Hepatic stellate cell (primary cell): Measurements from ENCODE around the gene IL6ST.
"Not testable (repeated sequence)": the region's sequence is repeated elsewhere in the genome, so short reads cannot be mapped to it uniquely, and the experiment has no call there.

ENCODE experiments used
- DNase-seq: peaks from one replicate; pipeline ENCODE4 v3.0.0; 2011; ENCODE audit warnings: low spot score

IL6ST gene

DNA sequence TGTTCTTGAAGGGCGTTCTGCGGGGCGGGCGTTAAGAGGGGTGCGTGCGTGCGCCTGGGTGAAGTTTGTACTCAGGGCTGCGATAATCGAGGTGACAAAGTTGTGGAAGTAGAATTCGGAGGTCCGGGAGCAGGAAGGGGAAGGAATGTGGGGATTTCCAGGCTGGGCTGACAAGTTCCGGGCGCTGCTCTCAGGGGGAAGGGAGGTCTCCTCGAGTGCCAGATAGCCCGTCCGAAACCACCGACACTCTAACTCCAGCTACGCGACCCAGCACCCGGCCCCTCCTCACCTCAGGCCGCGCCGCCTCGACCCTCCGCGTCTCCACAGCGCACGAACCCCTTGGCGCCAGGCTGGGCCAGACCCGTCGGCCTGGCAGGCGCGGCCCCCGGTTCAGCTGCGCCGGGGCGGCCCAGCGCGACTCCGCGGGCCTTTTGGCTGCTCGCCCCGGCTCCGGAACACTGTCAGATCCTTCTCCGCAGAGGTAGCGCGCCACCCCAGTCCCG lies at the start of gene IL6ST:
Gene IL6ST (minus strand): TSS at position 469 of the 503 bp plus-strand sequence. CDS start 18,685 bp downstream, outside the sequence.
- peak; percentile 60 for DNase-seq

- peak; percentile 49 for DNase-seq
Measured at GRCh38 chr5:56039985-56040384, 45.2 kb upstream of the IL6ST start.

GRCh38 chr5:56038206-56038605 lies 43.4 kb upstream of the IL6ST start:
- not testable (repeated sequence) for DNase-seq

GRCh38 chr5:56037531-56038010 lies 42.8 kb upstream of the IL6ST start:
- no peak for DNase-seq

DNA sequence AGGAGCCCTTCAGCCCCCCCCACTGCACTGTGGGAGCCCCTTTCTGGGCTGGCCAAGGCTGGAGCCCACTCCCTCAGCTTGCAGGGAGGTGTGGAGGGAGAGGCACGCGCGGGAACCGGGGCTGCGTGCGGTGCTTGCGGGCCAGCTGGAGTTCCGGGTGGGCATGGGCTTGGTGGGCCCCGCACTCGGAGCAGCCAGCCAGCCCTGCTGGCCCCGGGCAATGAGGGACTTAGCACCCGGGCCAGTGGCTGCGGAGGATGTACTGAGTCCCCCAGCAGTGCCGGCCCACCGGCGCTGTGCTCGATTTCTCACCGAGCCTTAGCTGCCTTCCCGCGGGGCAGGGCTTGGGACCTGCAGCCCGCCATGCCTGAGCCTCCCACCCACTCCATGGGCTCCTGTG lies 40.6 kb upstream of the IL6ST start:
- not testable (repeated sequence) for DNase-seq

- not testable (repeated sequence) for DNase-seq
Measured at GRCh38 chr5:56029871-56030630, 35.3 kb upstream of the IL6ST start.

DNA sequence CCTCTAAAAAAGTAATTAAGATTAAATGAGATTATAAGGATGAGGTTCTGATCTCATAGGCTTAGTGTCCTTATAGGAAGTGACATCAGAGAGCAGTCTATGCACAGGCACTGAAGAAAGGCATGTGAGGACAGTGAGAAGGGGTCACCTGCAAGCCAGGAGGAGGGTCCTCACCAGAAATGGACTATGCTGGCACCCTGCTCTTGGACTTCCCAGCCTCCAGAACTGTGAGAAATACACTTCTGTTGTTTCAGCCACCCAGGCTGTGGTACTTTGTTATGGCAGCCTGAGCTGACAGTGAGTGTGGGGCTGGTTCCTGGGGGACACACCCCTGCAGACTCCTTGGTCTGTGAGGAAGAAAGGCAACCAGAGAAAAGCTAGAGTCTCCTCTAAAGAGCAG lies 34.7 kb upstream of the IL6ST start:
- DNase-seq: no peak

DNA sequence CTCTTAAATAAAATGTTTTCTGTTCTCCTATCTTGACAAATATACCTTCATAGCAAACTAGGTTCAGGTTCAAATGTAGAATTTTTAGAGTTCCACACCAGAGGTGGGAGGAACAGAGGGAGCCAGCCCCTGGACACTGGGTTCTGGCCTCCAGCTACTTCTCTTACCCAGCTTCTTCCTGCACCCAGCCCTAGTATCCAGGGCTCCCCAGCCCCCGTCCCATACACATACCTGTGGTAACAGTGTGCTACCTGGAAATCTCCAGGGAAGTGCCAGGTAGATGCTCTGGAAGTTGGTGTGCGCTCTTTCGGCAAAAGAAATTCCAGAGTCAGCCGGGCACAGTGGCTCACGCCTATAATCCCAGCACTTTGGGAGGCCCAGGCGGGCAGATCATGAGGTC lies 33.9 kb upstream of the IL6ST start:
- DNase-seq: no peak

- peak; percentile 90 for DNase-seq
Measured at GRCh38 chr5:56026863-56027300, 32.1 kb upstream of the IL6ST start.

DNA sequence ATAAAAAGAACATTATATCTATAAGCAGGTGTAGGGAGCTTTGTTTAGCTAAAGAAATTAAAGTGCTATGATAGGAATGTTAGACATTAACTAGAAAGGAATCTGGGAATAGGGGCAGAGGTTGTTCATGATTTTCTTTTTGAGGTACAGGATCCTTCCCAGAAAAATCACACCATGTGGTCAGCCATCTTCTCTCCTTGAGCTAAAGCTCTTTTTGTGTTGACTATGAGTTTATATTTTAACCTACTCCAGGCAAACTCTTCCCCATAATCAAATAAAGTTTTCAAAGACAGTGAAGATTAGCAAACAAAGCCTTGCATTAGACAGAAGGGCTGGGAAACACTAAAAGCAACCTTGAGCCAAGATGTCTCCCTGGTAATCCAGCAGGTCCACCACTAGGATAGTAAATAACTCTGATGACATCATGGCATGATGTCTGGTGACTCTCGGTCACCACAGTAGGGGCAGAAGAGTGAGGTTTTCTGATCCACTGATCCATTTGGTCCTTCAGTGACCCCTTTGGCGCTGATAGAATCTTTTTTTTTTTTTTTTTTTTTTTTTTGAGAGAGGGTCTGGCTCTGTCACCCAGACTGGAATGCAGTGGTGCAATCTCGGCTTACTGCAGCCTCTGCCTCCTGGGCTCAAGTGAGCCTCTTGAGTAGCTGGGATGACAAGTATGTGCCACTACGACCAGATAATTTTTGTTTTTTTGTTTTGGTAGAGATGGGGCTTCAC lies 30.6 kb upstream of the IL6ST start:
- peak; percentile 31 for DNase-seq

GRCh38 chr5:56024810-56025150 lies 30.0 kb upstream of the IL6ST start:
- DNase-seq: no peak

- DNase-seq: no peak
Measured at GRCh38 chr5:56023296-56023695, 28.5 kb upstream of the IL6ST start.

DNA sequence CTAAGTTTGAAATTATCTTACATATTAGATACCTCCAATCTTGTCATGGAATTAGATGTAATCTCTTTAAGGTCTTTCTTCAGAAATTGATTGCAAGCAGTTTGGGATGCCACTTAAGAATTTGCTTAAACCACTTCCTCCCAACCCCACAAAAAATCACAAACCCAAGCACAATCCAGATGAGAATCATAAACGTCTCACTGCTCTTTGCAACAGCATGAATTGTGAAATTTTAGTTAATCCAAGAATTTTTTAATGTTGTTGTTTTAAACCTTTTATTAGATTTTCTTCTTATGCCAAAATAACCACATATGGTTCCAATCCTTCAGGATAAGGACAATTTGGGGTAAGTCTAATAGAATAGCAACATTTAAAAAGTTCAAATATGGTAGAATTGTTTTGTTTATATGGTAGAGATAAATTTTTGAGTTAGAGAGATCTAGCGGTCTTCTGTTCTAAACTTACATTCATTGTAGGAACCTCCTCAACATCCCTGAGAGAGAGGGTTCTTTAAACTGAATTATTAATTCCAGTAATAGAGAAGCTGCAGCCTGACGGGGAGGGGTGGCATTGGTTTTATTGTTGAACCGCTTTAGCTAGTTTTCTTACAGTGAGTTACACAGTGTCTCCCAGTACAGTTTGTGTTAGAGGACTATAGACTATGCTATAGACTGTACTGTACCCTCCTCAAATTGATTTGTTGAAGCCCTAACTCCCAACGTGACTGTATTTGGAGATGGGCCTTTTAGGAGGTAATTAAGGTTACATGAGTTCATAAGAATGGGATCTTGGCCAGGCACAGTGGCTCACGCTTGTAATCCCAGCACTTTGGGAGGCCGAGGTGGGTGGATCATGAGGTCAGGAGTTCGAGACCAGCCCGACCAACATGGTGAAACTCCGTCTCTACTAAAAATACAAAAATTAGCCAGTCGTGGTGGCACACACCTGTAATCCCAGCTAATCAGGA lies 24.8 kb upstream of the IL6ST start:
- no peak for DNase-seq

- DNase-seq: no peak
Measured at GRCh38 chr5:56018832-56019231, 24.1 kb upstream of the IL6ST start.

- not testable (repeated sequence) for DNase-seq
Measured at GRCh38 chr5:56014701-56015100, 19.9 kb upstream of the IL6ST start.

- DNase-seq: not testable (repeated sequence)
Measured at GRCh38 chr5:56013939-56014338, 19.2 kb upstream of the IL6ST start.

- no peak for DNase-seq
Measured at GRCh38 chr5:56012281-56012963, 17.7 kb upstream of the IL6ST start.

GRCh38 chr5:56011835-56012234 lies 17.1 kb upstream of the IL6ST start:
- DNase-seq: peak; percentile 66

GRCh38 chr5:56010431-56010830 lies 15.7 kb upstream of the IL6ST start:
- DNase-seq: no peak

- no peak for DNase-seq
Measured at GRCh38 chr5:56006600-56006999, 11.8 kb upstream of the IL6ST start.

GRCh38 chr5:56006094-56006493 lies 11.3 kb upstream of the IL6ST start:
- DNase-seq: no peak
